Lower leg skin (tissue), 3 donors: ENCODE data around the gene HAL.

Experiments
- POLR2A ChIP-seq, 2 donors: fragments of 450-650 bp; IDR thresholded peaks; one replicate each; pipeline ENCODE4 v1.6.1; 2016 to 2017; ENCODE audit warnings: antibody characterized with exemption in 2 of 2, mild to moderate bottlenecking in 1 of 2, moderate library complexity in 1 of 2
- TF ChIP-seq, protein P1 (sequence below), 3 donors: fragments of 450-650 bp; IDR thresholded peaks; one replicate each; pipeline ENCODE4 v1.5.1; 2016; ENCODE audit warnings: antibody characterized with exemption in 3 of 3, mild to moderate bottlenecking in 3 of 3, moderate library complexity in 2 of 3

DNA sequence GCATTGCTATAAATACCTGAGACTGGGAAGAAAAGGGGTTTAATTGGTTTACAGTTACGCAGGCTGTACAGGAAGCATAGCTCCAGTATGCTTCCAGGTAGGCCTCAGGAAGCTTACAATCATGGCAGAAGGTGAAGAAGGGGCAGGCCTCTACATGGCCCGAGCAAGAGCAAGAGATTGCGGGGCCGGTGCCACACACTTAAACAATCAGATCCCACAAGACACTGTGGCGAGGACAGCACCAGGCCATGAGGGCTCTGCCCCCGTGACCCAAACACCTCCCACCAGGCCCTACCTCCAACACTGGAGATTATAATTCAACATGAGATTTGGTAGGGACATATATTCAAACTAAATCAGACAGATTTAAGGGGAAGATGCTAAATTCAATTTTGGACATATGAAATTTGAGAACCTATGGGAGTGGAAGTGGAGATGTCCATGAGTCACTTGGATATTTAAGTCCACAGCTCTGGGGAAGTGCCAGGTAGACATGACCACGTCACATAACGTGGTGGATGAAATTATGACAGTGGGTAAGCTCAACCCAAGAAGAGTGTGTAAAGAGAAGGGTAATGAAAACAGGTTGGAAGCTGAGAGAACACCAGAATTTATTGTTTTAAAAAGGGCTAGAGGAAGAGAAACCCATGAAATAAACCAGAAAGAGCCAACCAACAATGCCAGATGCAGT is 40.8 kb upstream of the HAL start:
- TF ChIP-seq, protein P1, sequence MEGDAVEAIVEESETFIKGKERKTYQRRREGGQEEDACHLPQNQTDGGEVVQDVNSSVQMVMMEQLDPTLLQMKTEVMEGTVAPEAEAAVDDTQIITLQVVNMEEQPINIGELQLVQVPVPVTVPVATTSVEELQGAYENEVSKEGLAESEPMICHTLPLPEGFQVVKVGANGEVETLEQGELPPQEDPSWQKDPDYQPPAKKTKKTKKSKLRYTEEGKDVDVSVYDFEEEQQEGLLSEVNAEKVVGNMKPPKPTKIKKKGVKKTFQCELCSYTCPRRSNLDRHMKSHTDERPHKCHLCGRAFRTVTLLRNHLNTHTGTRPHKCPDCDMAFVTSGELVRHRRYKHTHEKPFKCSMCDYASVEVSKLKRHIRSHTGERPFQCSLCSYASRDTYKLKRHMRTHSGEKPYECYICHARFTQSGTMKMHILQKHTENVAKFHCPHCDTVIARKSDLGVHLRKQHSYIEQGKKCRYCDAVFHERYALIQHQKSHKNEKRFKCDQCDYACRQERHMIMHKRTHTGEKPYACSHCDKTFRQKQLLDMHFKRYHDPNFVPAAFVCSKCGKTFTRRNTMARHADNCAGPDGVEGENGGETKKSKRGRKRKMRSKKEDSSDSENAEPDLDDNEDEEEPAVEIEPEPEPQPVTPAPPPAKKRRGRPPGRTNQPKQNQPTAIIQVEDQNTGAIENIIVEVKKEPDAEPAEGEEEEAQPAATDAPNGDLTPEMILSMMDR (IDR thresholded peaks at IDR 0.05) = no peak
- TF ChIP-seq POLR2A (IDR thresholded peaks at IDR 0.05) = no peak
